Activated CD8-positive, alpha-beta memory T cell treated with anti-CD3 and anti-CD28 coated beads, Interleukin-2, amount 10 ng/mL, durations not matched to agents 7 days and 5 days (primary cell): ENCODE measurements around the gene SDC4. TPM values are rescaled to one million over a fixed set of nuclear protein-coding genes. Genes with fewer than 3 reads are reported as not detected.

Experiments used
- ATAC-seq: fragments of 150-1000 bp; cut with Tn5 transposase; one replicate; pipeline ENCODE4 v1.10.0; 2021; ENCODE audit warnings: moderate library complexity
- CTCF ChIA-PET: fragments of 350-600 bp; sonication (Branson Sonifier 250); formaldehyde crosslinking; loops from one replicate; lab custom pipeline; 2021; ENCODE audit warnings: antibody characterized with exemption; lab: Charles Lee
- DNase-seq: peaks from one replicate; pipeline ENCODE4 v3.0.0-alpha.2; 2020
- H3K27ac Mint-ChIP-seq: one replicate; pipeline ENCODE4 v1.8.0; 2021; ENCODE audit warnings: mild to moderate bottlenecking, mixed read lengths
- H3K27me3 Mint-ChIP-seq: one replicate; pipeline ENCODE4 v1.8.0; 2021; ENCODE audit warnings: mixed read lengths
- H3K36me3 Mint-ChIP-seq: one replicate; pipeline ENCODE4 v1.8.0; 2021; ENCODE audit warnings: mild to moderate bottlenecking, mixed read lengths
- H3K4me1 Mint-ChIP-seq: one replicate; pipeline ENCODE4 v1.8.0; 2021; ENCODE audit warnings: mixed read lengths
- H3K4me3 Mint-ChIP-seq: one replicate; pipeline ENCODE4 v1.8.0; 2021; ENCODE audit warnings: mild to moderate bottlenecking, moderate library complexity, mixed read lengths
- H3K9me3 Mint-ChIP-seq: one replicate; pipeline ENCODE4 v1.8.0; 2022; ENCODE audit warnings: low read depth, mixed read lengths
- total RNA-seq, 2 experiments: library from RNA; stranded (reverse); gene quantifications; one replicate each; pipeline ENCODE4 v1.2.3, GENCODE V29; 2021

SDC4 gene
- total RNA-seq, 2 experiments from 2014 or later: 15.0 to 50.7 TPM

DNA sequence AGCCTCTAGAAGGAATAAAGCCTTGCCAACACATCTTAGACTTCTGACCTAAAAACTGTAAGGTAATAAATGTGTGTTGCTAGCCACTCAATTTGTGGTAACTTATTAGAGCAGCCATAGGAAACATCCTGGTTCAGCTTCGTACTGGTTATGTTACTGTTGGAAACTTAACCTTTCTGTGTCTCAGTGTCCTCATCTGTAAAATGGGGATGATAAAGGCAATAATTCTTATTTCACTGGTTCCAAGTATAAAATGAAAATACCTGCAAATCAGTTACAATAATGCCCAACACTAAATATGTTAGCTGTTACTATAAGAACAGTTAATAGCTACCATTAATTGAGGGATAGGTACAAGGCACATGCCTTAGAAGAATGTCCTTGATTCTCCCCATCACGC, 55.9 kb downstream of the SDC4 start:
- CTCF ChIA-PET: interaction anchor here (0.7 to 6.1 kb wide), 25 partner anchors 10 to 544 kb away, joined by 3 to 84 read pairs (median 8); partner anchors contain the start of genes KCNS1 and MATN4
- Mint-ChIP-seq H3K36me3 (peaks cover 2% of the 10 kb centered on the region), H3K27ac (no peak overlapping the region), H3K9me3 (peaks cover 2% of the 10 kb centered on the region), H3K27me3 (peaks cover 51% of the 10 kb centered on the region), H3K4me1 (peaks cover 5% of the 10 kb centered on the region), H3K4me3 (peak overlapping the region; percentile 65)
- ATAC-seq: no peak
- no peak for DNase-seq

GRCh38 chr20:45291526-45291925, 56.7 kb downstream of the SDC4 start:
- no peak overlapping the region for H3K4me3 Mint-ChIP-seq
- no peak for ATAC-seq

GRCh38 chr20:45290677-45291355, 57.4 kb downstream of the SDC4 start:
- no peak overlapping the region for H3K4me3 Mint-ChIP-seq
- peaks cover 5% of the 10 kb centered on the region for H3K4me1 Mint-ChIP-seq
- peak; percentile 77 for DNase-seq
- H3K9me3 Mint-ChIP-seq: peaks cover 2% of the 10 kb centered on the region
- peaks cover 2% of the 10 kb centered on the region for H3K36me3 Mint-ChIP-seq
- CTCF ChIA-PET: interaction anchor here (0.7 to 6.1 kb wide), 26 partner anchors 8 to 480 kb away, joined by 3 to 84 read pairs (median 6); partner anchors contain the start of genes KCNS1 and WFDC5
- peak; percentile 41 for ATAC-seq
- no peak overlapping the region for H3K27ac Mint-ChIP-seq
- peaks cover 54% of the 10 kb centered on the region for H3K27me3 Mint-ChIP-seq

More at GRCh38 chr20:45291526-45291925, 56.7 kb downstream of the SDC4 start:
- H3K27ac Mint-ChIP-seq: no peak overlapping the region
- H3K4me1 Mint-ChIP-seq: peaks cover 5% of the 10 kb centered on the region
- CTCF ChIA-PET: interaction anchor here (0.9 to 6.1 kb wide), 24 partner anchors 8 to 479 kb away, joined by 3 to 84 read pairs (median 6); partner anchors contain the start of gene KCNS1
- H3K27me3 Mint-ChIP-seq: peaks cover 54% of the 10 kb centered on the region
- H3K9me3 Mint-ChIP-seq: peaks cover 2% of the 10 kb centered on the region
- DNase-seq: no peak
- peaks cover 2% of the 10 kb centered on the region for H3K36me3 Mint-ChIP-seq

GRCh38 chr20:45289942-45290676, 58.1 kb downstream of the SDC4 start:
- H3K36me3 Mint-ChIP-seq: peaks cover 1% of the 10 kb centered on the region
- no peak overlapping the region for H3K4me3 Mint-ChIP-seq
- no peak overlapping the region for H3K27ac Mint-ChIP-seq
- DNase-seq: no peak
- H3K9me3 Mint-ChIP-seq: peaks cover 2% of the 10 kb centered on the region
- peaks cover 5% of the 10 kb centered on the region for H3K4me1 Mint-ChIP-seq
- no peak for ATAC-seq
- CTCF ChIA-PET: interaction anchor here (0.7 to 6.1 kb wide), 27 partner anchors 9 to 481 kb away, joined by 3 to 84 read pairs (median 5); partner anchors contain the start of genes KCNS1 and WFDC5
- peaks cover 55% of the 10 kb centered on the region for H3K27me3 Mint-ChIP-seq

- H3K27me3 Mint-ChIP-seq: peaks cover 49% of the 10 kb centered on the region
- CTCF ChIA-PET: interaction anchor here (1.1 to 2.3 kb wide), 3 partner anchors 101 to 179 kb away, joined by 3 to 9 read pairs (median 4); no protein-coding TSS in a partner anchor
Observed at GRCh38 chr20:45288860-45289259, 59.4 kb downstream of the SDC4 start.

GRCh38 chr20:45288376-45288775, 59.8 kb downstream of the SDC4 start:
- DNase-seq: no peak
- ATAC-seq: no peak
- Mint-ChIP-seq H3K4me3 (no peak overlapping the region), H3K36me3 (no peaks in the 10 kb centered on the region), H3K9me3 (no peaks in the 10 kb centered on the region), H3K27me3 (peaks cover 48% of the 10 kb centered on the region), H3K27ac (no peak overlapping the region), H3K4me1 (no peaks in the 10 kb centered on the region)
- CTCF ChIA-PET: interaction anchor here (1.1 kb wide), 1 partner anchor 178 kb away, joined by 4 read pairs; no protein-coding TSS in a partner anchor

More at GRCh38 chr20:45288860-45289259, 59.4 kb downstream of the SDC4 start:
- DNase-seq (no peak), ATAC-seq (no peak)
- peaks cover 2% of the 10 kb centered on the region for H3K4me1 Mint-ChIP-seq
- H3K27ac Mint-ChIP-seq: no peak overlapping the region
- no peak overlapping the region for H3K4me3 Mint-ChIP-seq
- H3K9me3 Mint-ChIP-seq: no peaks in the 10 kb centered on the region
- H3K36me3 Mint-ChIP-seq: no peaks in the 10 kb centered on the region

DNA sequence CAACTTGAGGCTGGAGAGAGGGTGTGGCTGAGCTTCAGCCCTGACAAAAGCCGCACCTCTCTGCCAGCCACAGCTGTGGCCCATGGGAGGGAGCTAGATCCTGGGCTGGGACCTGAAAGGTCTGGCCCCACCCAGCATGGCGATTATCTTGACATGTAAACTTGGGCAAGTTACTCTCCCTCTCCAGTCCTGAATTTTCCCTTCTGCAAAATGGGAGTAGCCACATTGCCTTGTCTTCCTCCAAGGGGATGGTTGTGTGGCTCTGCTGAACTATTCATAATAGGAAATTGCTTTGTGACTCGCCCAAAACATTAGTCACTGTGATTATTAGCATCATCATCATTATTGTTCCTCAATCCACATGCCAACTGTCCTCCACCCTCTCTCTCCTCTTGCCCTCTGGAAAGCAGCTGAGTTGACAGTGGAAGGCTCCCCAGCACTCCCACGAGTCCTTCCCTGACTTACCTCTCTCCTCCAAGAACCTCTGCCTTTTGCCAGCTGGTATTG, 64.6 kb downstream of the SDC4 start:
- Mint-ChIP-seq H3K36me3 (no peaks in the 10 kb centered on the region), H3K4me3 (no peak overlapping the region), H3K27ac (no peak overlapping the region), H3K9me3 (no peaks in the 10 kb centered on the region), H3K4me1 (peaks cover 2% of the 10 kb centered on the region), H3K27me3 (peaks cover 40% of the 10 kb centered on the region)
- DNase-seq (no peak), ATAC-seq (no peak)
- CTCF ChIA-PET: interaction anchor here (2.0 kb wide), 1 partner anchor 10 kb away, joined by 9 read pairs; no protein-coding TSS in a partner anchor

DNA sequence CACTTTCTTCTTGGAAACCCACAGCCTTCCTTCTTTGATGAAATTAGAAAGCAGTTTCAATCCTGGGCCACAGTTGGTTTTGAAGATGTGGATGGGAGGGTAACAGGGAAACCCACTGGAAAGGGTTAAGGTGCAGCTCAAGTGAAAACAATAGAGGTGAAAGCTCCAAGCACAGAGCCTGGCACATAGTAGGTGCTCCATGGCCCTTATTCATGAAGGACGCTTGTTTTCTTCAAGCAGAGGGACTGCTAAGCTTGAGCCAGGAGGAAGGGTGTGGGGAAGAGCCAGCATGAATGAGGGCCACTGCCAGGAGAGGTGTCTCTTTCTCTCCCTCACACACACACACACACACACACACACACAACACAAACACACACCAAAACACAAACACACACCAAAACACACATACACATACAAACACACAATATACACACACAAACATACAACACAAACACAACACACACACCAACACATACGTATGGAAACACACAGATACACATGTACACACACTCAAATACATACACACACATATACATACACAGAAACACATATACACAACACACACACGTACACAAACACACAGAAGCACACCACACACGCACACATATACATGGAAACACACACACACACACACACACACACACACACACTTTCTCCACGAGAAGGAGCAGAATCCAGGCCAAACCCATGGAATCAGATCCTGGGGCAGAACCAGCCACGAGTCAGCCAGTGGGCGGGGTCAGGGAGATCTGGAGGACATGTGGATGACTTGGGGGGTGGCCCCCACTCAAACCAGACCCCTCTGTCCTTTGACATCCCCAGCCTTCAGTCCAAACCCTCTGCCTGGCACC, 65.3 kb downstream of the SDC4 start:
- Mint-ChIP-seq H3K4me1 (peaks cover 2% of the 10 kb centered on the region), H3K4me3 (no peak overlapping the region), H3K36me3 (no peaks in the 10 kb centered on the region), H3K27me3 (peaks cover 39% of the 10 kb centered on the region), H3K9me3 (no peaks in the 10 kb centered on the region), H3K27ac (no peak overlapping the region)
- DNase-seq (no peak), ATAC-seq (no peak)
- CTCF ChIA-PET: interaction anchor here (2.0 kb wide), 1 partner anchor 11 kb away, joined by 9 read pairs; no protein-coding TSS in a partner anchor

GRCh38 chr20:45279992-45280391, 68.2 kb downstream of the SDC4 start:
- CTCF ChIA-PET: interaction anchor here (1.1 to 3.4 kb wide), 2 partner anchors 13 to 15 kb away, joined by 3 to 12 read pairs; no protein-coding TSS in a partner anchor
- Mint-ChIP-seq H3K4me1 (peaks cover 2% of the 10 kb centered on the region), H3K27ac (no peak overlapping the region), H3K9me3 (no peaks in the 10 kb centered on the region), H3K4me3 (no peak overlapping the region), H3K27me3 (peaks cover 47% of the 10 kb centered on the region), H3K36me3 (no peaks in the 10 kb centered on the region)
- no peak for ATAC-seq
- no peak for DNase-seq

- no peaks in the 10 kb centered on the region for H3K4me1 Mint-ChIP-seq
- H3K36me3 Mint-ChIP-seq: no peaks in the 10 kb centered on the region
- DNase-seq: no peak
- CTCF ChIA-PET: no interaction called here
- H3K4me3 Mint-ChIP-seq: no peak overlapping the region
- H3K27me3 Mint-ChIP-seq: peaks cover 73% of the 10 kb centered on the region
- ATAC-seq: no peak
- no peaks in the 10 kb centered on the region for H3K9me3 Mint-ChIP-seq
- H3K27ac Mint-ChIP-seq: no peak overlapping the region
Observed at GRCh38 chr20:45275338-45275737, 72.9 kb downstream of the SDC4 start.
